HCT116 (cell line): ENCODE measurements around the gene NEK5.

ENCODE experiments used
- RAD21 ChIP-seq: IDR thresholded peaks from 2 replicates; pipeline ENCODE4 v1.6.1; 2012; ENCODE audit warnings: low read depth, mild to moderate bottlenecking
- SRF ChIP-seq: IDR thresholded peaks from 2 replicates; pipeline ENCODE4 v1.6.1; 2012; ENCODE audit warnings: low read depth
- TF ChIP-seq, protein P1 (sequence below), 3 experiments: fragments of 200-600 bp in 1 of 3; sonication (generic) in 1 of 3; IDR thresholded peaks in 2 of 3; conservative IDR thresholded peaks in 1 of 3; 2 replicates each; pipeline ENCODE4 v1.5.1; 2012 to 2017; ENCODE audit warnings: low read depth in 2 of 3, low read length in 2 of 3, antibody characterized with exemption in 1 of 3, borderline replicate concordance in 1 of 3, control low read depth in 1 of 3, mild to moderate bottlenecking in 1 of 3, mixed read lengths in 1 of 3, mixed run types in 1 of 3, moderate library complexity in 1 of 3; ENCODE audit not compliant: insufficient read depth in 1 of 3
- TF ChIP-seq, protein P2 (sequence below): IDR thresholded peaks from 2 replicates; pipeline ENCODE4 v1.6.1; 2012

DNA sequence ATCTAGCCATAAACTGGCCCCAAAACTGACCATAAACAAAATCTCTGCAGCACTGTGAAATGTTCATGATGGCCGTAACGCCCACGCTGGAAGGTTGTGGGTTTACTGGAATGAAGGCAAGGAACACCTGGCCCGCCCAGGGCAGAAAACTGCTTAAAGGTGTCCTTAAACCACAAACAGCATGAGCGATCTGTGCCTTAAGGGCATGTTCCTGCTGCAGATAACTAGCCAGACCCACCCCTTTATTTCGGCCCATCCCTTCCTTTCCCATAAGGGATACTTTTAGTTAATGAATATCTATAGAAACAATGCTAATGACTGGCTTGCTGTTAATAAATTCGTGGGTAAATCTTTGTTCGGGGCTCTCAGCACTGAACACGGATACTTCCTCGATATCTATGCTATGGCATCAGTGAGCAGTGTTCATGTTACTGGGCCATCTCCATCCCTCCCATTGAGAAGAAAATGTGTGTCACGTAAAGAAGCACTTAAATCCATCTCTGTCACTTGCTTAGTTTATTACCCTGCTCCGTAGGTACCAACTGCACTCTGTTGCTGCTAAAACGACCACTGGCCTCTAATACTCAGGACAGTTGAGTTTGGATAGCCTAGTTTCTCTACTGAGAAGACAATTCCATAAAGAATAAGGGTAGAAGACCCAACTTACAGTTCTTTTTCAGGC is 122.9 kb downstream of the NEK5 start:
- TF ChIP-seq, protein P1, sequence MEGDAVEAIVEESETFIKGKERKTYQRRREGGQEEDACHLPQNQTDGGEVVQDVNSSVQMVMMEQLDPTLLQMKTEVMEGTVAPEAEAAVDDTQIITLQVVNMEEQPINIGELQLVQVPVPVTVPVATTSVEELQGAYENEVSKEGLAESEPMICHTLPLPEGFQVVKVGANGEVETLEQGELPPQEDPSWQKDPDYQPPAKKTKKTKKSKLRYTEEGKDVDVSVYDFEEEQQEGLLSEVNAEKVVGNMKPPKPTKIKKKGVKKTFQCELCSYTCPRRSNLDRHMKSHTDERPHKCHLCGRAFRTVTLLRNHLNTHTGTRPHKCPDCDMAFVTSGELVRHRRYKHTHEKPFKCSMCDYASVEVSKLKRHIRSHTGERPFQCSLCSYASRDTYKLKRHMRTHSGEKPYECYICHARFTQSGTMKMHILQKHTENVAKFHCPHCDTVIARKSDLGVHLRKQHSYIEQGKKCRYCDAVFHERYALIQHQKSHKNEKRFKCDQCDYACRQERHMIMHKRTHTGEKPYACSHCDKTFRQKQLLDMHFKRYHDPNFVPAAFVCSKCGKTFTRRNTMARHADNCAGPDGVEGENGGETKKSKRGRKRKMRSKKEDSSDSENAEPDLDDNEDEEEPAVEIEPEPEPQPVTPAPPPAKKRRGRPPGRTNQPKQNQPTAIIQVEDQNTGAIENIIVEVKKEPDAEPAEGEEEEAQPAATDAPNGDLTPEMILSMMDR (IDR thresholded peaks at IDR 0.05 in 2 of 3, conservative IDR thresholded peaks at IDR 0.05 in 1 of 3; ENCODE audit: borderline replicate concordance in 1 of 3, insufficient read depth in 1 of 3, low read depth in 2 of 3, low read length in 2 of 3), result no peak
- TF ChIP-seq RAD21, result no peak
- TF ChIP-seq, protein P2, sequence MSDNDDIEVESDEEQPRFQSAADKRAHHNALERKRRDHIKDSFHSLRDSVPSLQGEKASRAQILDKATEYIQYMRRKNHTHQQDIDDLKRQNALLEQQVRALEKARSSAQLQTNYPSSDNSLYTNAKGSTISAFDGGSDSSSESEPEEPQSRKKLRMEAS, result no peak
- no peak for TF ChIP-seq SRF
